SJSA1 (cell line): ENCODE data around the gene FAM114A2. TPM values are rescaled to one million over a fixed set of nuclear protein-coding genes. Genes with fewer than 3 reads are reported as not detected.

Source experiments
- DNase-seq, 2 experiments: peaks; one replicate each; pipeline ENCODE4 v3.0.0-alpha.2; 2015 to 2020; ENCODE audit warnings: low spot score in 2 of 2, low read depth in 1 of 2
- H3K27ac ChIP-seq: fragments of 250-450 bp; sonication (Bioruptor Pico); 2 replicates; pipeline ENCODE4 v1.5.1; 2020; ENCODE audit warnings: mild to moderate bottlenecking, moderate library complexity
- H3K27me3 ChIP-seq: fragments of 250-450 bp; sonication (Bioruptor Pico); replicated peaks from 2 replicates; pipeline ENCODE4 v1.5.1; 2020; ENCODE audit warnings: mild to moderate bottlenecking, moderate library complexity
- H3K36me3 ChIP-seq: fragments of 250-450 bp; sonication (Bioruptor Pico); 2 replicates; pipeline ENCODE4 v1.5.1; 2020; ENCODE audit warnings: mild to moderate bottlenecking
- H3K4me1 ChIP-seq: fragments of 250-450 bp; sonication (Bioruptor Pico); replicated peaks from 2 replicates; pipeline ENCODE4 v1.6.1; 2021; ENCODE audit warnings: mild to moderate bottlenecking
- H3K4me3 ChIP-seq: fragments of 250-450 bp; sonication (Bioruptor Pico); 2 replicates; pipeline ENCODE4 v1.5.1; 2020; ENCODE audit warnings: mild to moderate bottlenecking
- H3K9me3 ChIP-seq: fragments of 250-450 bp; sonication (Bioruptor Pico); replicated peaks from 2 replicates; pipeline ENCODE4 v1.5.1; 2020; ENCODE audit warnings: mild to moderate bottlenecking
- total RNA-seq: library from RNA; depleted of rRNA; stranded (reverse); fragments of >200 nt; shearing (Covaris generic); gene quantifications from 2 replicates; pipeline ENCODE4 v1.2.3, GENCODE V29; 2014; rRNA removed

FAM114A2 gene
- total RNA-seq, 1 experiment from 2014 or later: 49.1 TPM

DNA sequence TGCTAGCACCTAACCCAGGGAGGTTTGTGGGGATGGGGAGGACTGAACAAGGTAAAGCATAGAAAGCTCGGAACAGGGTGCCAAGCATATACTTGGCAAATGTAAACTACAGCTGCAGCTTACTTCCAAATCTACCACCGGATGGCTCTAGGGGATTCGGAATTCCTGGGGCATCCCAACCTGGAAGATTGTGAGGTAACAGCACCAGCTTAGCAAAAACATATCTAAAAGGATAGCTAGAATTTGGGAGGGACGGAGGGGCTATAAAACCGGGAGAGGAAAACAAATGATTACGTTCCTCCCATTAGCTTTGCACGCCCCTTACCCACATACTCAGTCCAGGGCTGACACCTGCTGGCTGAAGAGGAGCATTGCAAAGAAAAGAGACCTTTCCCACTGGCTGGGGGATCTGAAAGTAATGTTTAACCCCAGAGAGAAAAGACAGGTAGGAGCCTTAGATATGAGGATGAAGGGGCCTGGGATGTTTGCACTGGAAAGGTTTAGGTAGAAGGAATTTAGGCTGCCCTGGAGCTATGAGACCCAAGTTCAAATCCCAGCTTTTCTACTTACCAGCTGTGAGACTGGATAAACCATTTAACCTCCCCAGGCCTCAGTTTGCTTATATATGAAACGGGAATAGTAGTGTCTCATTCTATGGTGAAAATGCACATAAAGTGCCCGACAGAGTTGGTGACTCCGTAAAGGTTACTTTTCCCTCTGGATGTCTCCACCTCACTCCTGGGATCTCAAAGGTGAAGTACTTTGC is 73.6 kb downstream of the FAM114A2 start:
- no peaks in the 10 kb centered on the region; the same call in 1 of the 2 replicates for H3K4me1 ChIP-seq
- no peaks in the 10 kb centered on the region for H3K27me3 ChIP-seq
- DNase-seq: peak in 1 of 2 experiments; percentile 64
- no peak overlapping the region for H3K4me3 ChIP-seq
- no peak overlapping the region for H3K27ac ChIP-seq
- H3K9me3 ChIP-seq: no peaks in the 10 kb centered on the region
- no peaks in the 10 kb centered on the region for H3K36me3 ChIP-seq

DNA sequence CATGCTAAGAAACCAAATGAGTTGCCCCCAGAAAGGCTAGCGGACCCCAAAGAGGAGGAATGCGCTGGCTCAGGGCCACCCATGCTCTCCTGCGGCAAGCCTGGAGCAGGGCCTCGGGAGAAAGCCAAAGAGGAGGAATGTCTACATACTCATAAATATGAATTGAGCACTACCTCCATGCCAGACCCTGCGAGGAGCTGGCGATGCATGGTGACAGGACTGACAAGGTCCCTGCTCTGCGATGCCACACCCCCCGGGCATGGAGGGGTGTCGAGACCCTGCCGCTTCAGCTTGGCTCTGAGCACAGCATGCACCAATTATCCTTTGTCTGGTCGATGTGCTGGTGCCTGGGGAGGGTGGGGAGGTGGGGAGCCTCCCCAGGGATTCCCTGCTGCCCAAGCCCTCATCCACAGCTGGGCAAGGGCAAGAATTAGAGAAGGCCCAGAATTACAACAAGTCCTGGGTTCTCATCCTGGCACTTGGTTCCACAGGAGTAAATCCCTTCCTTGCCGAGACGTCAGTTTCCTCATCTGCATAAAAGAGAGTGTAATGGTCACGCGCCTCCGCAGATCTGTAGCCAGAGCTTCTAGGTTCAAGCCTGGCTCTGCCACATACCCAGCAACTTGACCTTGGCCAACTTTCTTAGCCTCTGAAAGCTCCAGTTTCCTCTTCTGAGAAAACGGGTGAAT is 74.4 kb downstream of the FAM114A2 start:
- peaks cover 6% of the 10 kb centered on the region for H3K4me1 ChIP-seq
- DNase-seq: no peak
- no peak overlapping the region for H3K4me3 ChIP-seq

DNA sequence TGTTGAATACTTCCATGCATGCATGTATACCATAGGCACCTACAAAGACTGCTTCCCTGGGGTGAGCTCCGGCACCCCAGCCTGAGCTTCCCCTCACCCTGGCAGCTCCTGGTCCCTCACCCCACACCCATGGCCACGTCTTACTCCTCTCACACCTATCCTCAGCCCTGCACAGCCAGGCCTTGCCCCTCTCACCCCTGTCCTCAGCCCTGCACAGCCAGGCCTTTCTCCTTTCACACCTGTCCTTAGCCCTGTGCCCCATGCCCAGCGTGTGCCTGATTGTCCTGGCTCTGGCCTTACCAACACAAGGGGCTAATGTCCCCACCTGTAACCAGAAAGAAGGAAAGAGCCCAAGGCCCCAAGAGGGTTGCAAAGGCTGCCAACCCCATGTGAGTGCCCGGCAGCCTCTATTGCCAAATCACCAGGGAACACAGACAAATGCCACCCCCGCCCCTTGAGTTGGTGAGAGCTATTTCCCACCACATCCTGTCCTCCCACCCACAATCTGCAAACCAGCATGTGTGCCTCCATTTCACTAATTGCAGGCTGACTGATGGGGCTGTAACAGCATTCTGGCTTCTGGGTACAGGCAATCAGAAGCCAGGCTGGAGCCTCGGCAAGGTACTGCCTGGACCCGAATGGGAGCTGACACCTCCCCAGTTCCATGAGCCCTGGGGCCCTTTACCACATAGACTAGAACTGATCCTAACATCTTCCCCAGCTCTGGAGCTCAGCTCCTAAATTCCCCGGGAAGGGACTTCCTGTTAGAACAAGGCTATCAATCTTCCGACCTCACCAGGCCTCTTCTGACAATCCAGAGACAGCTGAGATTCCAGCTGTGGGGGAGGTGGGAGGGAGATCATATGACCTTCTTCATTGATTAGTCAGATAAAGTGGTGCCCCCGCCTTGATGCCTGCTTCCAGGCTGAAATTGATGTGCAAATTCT is 78.2 kb downstream of the FAM114A2 start:
- Histone ChIP-seq H3K9me3 (no peaks in the 10 kb centered on the region), H3K4me3 (no peak overlapping the region), H3K36me3 (no peaks in the 10 kb centered on the region), H3K4me1 (peaks cover 7% of the 10 kb centered on the region), H3K27me3 (no peaks in the 10 kb centered on the region), H3K27ac (no peak overlapping the region)
- no peak for DNase-seq

More for the DNA sequence above, 74.4 kb downstream of the FAM114A2 start:
- Histone ChIP-seq H3K36me3 (no peaks in the 10 kb centered on the region), H3K27me3 (no peaks in the 10 kb centered on the region), H3K9me3 (no peaks in the 10 kb centered on the region), H3K27ac (no peak overlapping the region)

DNA sequence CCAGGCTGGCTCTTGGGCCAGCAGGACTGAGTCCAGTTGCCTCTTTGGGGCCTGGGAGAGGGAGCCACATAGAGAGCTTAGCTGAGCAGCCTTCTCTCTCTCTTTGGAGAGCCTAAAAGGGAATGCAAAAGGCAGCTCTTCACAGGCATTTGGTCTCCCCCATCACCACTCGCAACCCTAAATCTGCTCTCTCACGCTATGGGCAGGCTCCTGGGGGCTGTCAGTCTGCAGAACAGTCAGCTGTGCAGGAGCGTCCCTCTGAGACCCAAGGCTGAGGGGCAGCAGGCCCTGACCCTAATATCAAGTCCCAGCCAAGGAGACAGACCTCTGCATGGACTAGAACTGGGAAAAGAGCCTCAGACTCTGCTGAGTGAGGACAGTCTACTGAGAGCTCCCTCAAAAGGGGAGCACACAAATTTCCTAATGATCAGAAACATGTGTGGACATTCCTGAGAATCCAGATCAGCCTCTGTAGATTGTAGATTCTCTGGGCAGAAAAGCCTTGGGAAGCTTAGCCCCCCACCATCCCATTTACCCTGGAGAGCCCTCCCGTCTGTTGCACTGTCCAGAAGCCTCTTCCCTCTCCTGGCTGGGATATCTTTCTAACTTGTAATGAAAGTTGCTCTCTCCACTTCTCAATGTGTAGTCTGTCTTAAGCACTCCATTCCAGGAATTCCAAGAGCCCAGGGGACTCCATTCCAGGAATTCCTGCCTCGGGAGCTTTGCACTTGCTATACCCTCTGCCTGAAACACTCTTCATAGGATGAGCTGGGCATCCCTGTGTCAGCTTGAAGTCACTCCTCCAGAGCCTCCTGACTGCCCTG is 79.4 kb downstream of the FAM114A2 start:
- Histone ChIP-seq H3K4me3 (no peak overlapping the region), H3K4me1 (peaks cover 7% of the 10 kb centered on the region), H3K27ac (no peak overlapping the region), H3K36me3 (no peaks in the 10 kb centered on the region), H3K27me3 (no peaks in the 10 kb centered on the region), H3K9me3 (no peaks in the 10 kb centered on the region)
- peak in 1 of 2 experiments; percentile 52 for DNase-seq

DNA sequence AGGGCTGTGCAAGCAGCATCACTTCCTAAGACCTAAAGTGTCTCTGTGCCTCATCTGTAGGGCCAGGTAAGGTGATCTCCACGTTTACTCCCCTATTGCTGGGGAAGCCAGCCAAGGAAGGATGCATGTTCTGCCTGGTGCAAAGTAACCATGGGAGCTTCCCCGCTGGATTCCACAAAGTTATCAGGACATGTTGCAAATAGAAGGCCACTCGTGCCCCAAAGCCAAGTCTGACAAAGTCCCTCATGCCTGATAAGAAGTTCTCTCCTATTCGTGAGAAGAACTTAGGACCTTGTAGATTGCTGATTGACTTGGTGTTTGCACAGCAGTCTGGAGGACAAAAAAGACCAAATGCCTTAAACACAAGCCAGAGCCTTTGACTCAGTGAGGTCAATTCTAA is 81.5 kb downstream of the FAM114A2 start:
- Histone ChIP-seq H3K36me3 (no peaks in the 10 kb centered on the region), H3K27ac (no peak overlapping the region), H3K9me3 (no peaks in the 10 kb centered on the region), H3K27me3 (no peaks in the 10 kb centered on the region), H3K4me3 (no peak overlapping the region), H3K4me1 (peaks cover 7% of the 10 kb centered on the region)
- DNase-seq: no peak

DNA sequence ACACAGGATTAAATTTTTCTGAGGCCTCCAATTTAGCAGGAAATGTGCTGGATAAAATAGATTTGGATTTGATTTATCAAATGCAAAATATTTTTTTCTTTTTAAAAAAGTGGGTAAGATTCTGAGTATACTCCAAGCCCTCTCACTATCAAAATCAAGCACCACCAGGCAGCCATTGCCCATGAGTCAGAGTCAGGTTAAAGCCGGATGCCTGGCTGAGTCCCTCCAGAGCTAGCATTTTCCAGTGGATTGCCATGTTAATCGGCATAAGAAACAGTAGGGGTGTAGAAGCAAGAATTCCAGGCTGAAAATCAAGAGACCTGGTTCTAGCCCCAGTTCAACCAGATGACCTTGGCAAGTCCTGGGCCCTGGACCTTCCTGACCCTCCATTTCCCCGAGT is 85.3 kb downstream of the FAM114A2 start:
- H3K27ac ChIP-seq: no peak overlapping the region
- H3K4me3 ChIP-seq: no peak overlapping the region
- DNase-seq: no peak
- H3K36me3 ChIP-seq: no peaks in the 10 kb centered on the region
- no peaks in the 10 kb centered on the region for H3K27me3 ChIP-seq
- H3K9me3 ChIP-seq: no peaks in the 10 kb centered on the region
- no peaks in the 10 kb centered on the region for H3K4me1 ChIP-seq

DNA sequence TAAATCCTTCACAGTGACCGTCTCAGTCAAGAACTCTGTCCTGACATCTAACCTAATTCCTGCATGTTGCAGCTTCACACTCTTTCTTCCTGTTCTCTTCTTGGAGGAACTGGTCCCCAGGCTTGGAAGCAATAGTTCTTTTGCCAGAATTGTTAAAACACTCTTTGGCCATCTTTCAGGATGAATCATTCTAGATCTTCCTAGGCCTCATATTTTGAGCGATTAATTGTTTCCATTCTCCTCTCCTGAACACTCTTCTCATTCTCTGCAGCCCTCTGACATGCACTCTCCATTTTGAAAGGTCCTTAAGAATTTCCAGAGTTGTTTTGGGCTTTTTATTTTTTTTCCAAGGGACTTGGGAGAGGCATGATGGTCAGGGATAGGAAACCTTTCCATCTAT is 85.8 kb downstream of the FAM114A2 start:
- no peaks in the 10 kb centered on the region for H3K36me3 ChIP-seq
- H3K4me1 ChIP-seq: no peaks in the 10 kb centered on the region
- no peak overlapping the region for H3K27ac ChIP-seq
- H3K9me3 ChIP-seq: no peaks in the 10 kb centered on the region
- no peaks in the 10 kb centered on the region for H3K27me3 ChIP-seq
- DNase-seq: no peak
- H3K4me3 ChIP-seq: no peak overlapping the region

DNA sequence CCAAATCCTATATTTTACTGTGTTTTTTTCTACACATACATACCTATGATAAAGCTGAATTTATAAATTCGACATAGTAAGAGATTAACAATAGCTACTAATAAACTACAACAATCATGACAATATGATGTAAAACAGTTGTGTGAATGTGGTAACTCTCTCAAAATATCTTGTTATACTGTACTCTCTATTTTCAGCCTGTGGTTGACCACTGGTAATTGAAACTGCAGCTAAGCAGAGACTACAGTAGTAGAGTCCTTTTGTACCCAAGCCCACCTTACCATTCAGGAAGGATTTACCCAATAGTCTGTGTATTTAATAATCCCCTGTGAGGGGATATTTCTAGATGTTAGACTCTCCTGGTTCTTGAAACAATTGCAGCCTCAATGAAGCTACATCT is 86.7 kb downstream of the FAM114A2 start:
- H3K9me3 ChIP-seq: no peaks in the 10 kb centered on the region
- H3K27me3 ChIP-seq: no peaks in the 10 kb centered on the region
- H3K4me3 ChIP-seq: no peak overlapping the region
- H3K27ac ChIP-seq: no peak overlapping the region
- no peak for DNase-seq
- no peaks in the 10 kb centered on the region for H3K4me1 ChIP-seq
- H3K36me3 ChIP-seq: no peaks in the 10 kb centered on the region

DNA sequence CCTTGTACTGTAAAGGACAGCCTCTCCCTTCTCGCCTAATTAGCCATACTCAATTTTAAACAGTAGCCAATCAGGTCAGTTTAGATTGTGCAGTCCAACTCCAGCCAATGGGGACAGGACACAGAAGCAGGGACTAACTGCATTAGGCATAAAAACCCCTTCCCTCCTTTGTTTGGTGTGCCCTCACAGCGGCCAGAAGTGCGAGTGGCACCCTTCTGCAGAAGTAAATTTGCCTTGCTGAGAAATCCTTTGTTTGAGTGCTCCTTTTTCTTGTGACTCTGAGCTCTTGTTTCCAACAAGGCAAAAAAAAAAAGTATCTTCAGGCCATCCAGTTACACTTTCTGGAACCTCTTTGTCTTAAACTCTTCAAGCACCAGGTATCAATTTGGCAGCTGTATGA is 97.4 kb downstream of the FAM114A2 start:
- no peak for DNase-seq
- H3K9me3 ChIP-seq: peaks cover 21% of the 10 kb centered on the region
- H3K4me1 ChIP-seq: no peaks in the 10 kb centered on the region
- H3K27ac ChIP-seq: no peak overlapping the region
- no peaks in the 10 kb centered on the region; the same call in 1 of the 2 replicates for H3K27me3 ChIP-seq
- H3K36me3 ChIP-seq: no peaks in the 10 kb centered on the region
- H3K4me3 ChIP-seq: no peak overlapping the region

Other genes starting within 250 kb of the FAM114A2 start
- gene MFAP3, start 57 bp upstream of the FAM114A2 start, total RNA-seq: 42.9 and 87.4 TPM in 2 replicates
- 41.6 and 61.9 TPM in 2 replicates for gene GALNT10, start 151.8 kb upstream of the FAM114A2 start, total RNA-seq